Neutrophil (primary cell): Measurements from ENCODE around the gene COX4I2.
"Not testable (repeated sequence)": the region's sequence is repeated elsewhere in the genome, so short reads cannot be mapped to it uniquely, and the experiment has no call there.

Source experiments
- H3K27ac ChIP-seq: fragments of 200-600 bp; sonication (generic); 2 replicates; pipeline ENCODE4 v1.5.1; 2016; ENCODE audit warnings: mild to moderate bottlenecking, moderate library complexity
- H3K27me3 ChIP-seq: fragments of 200-600 bp; sonication (generic); 2 replicates; pipeline ENCODE4 v1.6.0; 2016; ENCODE audit warnings: mild to moderate bottlenecking
- H3K36me3 ChIP-seq: fragments of 200-600 bp; sonication (generic); 2 replicates; pipeline ENCODE4 v1.5.1; 2017
- H3K4me1 ChIP-seq, 2 experiments: fragments of 200-600 bp in 1 of 2; sonication (generic) in 1 of 2; 1 replicate in 1 of 2; 2 replicates in 1 of 2; pipeline versions ENCODE4 v1.5.1 to v1.6.1; 2013 to 2016; ENCODE audit warnings: low read depth in 1 of 2, low read length in 1 of 2, mild to moderate bottlenecking in 1 of 2, moderate library complexity in 1 of 2; ENCODE audit not compliant: control insufficient read depth in 1 of 2, insufficient read depth in 1 of 2
- H3K4me3 ChIP-seq, 2 experiments: fragments of 200-600 bp in 1 of 2; sonication (generic) in 1 of 2; 1 replicate in 1 of 2; 2 replicates in 1 of 2; pipeline ENCODE4 v1.5.1; 2013 to 2016; ENCODE audit warnings: low read depth in 1 of 2, low read length in 1 of 2, mild to moderate bottlenecking in 1 of 2, moderate library complexity in 1 of 2
- H3K9me3 ChIP-seq: fragments of 200-600 bp; sonication (generic); 2 replicates; pipeline ENCODE4 v1.5.1; 2016
- TF ChIP-seq, protein P1 (sequence below): fragments of 200-600 bp; sonication (generic); IDR thresholded peaks from 2 replicates; pipeline ENCODE4 v1.5.1; 2016; ENCODE audit warnings: antibody characterized with exemption

The COX4I2 gene

DNA sequence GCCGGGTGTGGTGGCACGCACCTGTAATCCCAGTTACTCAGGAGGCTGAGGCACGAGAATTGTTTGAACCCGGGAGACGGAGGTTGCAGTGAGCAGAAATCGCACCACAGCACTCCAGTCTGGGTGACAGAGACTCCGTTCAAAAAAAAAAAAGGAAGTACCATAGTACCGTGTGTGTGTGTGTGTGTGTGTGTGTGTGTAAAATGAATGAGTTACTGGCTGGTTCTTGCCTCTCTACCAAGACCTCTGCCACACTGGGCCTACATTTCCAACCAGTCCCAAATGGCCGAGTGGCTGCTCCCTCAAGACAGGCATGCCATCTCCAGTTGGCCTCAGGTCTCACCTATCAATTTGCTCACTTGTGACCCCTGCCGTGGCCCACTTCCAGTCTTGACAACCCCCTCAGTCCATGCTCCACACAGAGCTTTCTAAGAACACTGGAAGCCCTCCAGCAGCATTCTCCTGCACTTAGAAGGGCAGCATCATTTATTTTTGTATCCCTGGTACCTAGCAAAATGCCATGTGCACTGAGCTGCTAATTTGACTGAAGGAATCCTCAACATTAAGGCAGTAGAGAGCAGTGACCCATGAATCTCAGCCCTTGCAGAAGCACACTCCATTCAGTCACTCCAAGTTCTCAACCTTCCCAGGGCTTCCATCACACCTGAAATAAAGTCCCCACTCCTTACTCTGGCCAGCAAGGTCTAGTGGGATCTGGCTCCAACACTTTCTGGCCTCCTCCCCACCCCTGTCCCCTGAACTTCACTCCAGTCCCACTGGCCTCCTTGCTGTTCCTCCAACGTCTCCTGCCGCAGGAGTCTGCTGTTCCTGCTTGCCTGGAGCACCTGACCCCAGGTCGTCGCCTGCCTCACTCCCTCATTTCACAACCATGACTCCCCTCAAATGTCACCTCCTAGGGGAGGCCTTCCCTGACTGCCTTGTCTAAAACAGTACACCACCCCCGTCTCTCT, 29.9 kb downstream of the COX4I2 start:
- Histone ChIP-seq H3K27me3 (no peaks in the 10 kb centered on the region), H3K27ac (peak overlapping the region; percentile 61), H3K9me3 (no peaks in the 10 kb centered on the region), H3K36me3 (peaks cover 31% of the 10 kb centered on the region), H3K4me1 (peaks cover 15 to 16% of the 10 kb centered on the region in 2 experiments), H3K4me3 (no peak overlapping the region)
- TF ChIP-seq, protein P1, sequence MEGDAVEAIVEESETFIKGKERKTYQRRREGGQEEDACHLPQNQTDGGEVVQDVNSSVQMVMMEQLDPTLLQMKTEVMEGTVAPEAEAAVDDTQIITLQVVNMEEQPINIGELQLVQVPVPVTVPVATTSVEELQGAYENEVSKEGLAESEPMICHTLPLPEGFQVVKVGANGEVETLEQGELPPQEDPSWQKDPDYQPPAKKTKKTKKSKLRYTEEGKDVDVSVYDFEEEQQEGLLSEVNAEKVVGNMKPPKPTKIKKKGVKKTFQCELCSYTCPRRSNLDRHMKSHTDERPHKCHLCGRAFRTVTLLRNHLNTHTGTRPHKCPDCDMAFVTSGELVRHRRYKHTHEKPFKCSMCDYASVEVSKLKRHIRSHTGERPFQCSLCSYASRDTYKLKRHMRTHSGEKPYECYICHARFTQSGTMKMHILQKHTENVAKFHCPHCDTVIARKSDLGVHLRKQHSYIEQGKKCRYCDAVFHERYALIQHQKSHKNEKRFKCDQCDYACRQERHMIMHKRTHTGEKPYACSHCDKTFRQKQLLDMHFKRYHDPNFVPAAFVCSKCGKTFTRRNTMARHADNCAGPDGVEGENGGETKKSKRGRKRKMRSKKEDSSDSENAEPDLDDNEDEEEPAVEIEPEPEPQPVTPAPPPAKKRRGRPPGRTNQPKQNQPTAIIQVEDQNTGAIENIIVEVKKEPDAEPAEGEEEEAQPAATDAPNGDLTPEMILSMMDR: no peak

DNA sequence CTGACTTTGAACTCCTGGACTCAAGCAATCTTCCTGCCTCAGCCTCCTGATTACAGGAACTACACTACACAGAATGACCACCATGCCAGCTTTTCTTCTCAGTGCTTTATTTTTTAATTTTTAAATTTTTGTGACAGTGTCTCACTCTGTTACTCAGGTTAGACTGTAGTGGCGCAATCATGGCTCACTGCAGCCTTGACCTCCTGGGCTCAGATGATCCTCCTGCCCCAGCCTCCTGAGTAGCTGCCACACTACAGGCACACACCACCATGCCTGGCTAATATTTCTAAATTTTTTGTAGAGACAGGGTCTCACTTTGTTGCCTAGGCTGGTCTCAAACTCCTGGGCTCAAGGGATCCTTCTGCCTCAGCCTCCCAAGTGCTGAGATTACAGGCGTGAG, 31.2 kb downstream of the COX4I2 start:
- not testable (repeated sequence) for H3K9me3 ChIP-seq, H3K27me3 ChIP-seq, H3K27ac ChIP-seq, H3K4me3 ChIP-seq
- Histone ChIP-seq H3K36me3 (peaks cover 28% of the 10 kb centered on the region), H3K4me1 (peaks cover 22 to 25% of the 10 kb centered on the region in 2 experiments)

DNA sequence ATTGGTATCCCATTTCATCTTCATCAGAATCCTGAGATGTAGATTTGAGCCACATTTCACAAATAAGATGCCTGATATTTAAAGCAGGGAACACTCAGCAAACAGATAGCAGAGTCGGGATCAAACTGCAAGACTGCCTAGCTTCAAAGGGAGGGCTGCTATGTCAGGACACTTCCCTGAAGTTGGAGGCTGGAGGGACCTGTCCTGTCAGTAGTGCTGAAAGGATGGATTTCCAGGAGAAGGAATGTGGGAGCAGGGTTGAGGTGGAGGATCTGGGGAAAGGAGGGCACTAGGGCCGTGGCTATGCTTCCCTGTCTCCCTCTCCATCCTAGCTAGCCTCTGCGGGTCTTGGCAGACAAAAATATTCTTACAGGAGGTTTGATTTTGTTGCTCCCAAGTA, 32.2 kb downstream of the COX4I2 start:
- H3K4me1 ChIP-seq: peaks cover 31 to 35% of the 10 kb centered on the region in 2 experiments
- no peaks in the 10 kb centered on the region for H3K27me3 ChIP-seq
- H3K36me3 ChIP-seq: peaks cover 18% of the 10 kb centered on the region
- H3K27ac ChIP-seq: no peak overlapping the region
- no peak overlapping the region for H3K4me3 ChIP-seq
- TF ChIP-seq, protein P1: no peak
- no peaks in the 10 kb centered on the region for H3K9me3 ChIP-seq

DNA sequence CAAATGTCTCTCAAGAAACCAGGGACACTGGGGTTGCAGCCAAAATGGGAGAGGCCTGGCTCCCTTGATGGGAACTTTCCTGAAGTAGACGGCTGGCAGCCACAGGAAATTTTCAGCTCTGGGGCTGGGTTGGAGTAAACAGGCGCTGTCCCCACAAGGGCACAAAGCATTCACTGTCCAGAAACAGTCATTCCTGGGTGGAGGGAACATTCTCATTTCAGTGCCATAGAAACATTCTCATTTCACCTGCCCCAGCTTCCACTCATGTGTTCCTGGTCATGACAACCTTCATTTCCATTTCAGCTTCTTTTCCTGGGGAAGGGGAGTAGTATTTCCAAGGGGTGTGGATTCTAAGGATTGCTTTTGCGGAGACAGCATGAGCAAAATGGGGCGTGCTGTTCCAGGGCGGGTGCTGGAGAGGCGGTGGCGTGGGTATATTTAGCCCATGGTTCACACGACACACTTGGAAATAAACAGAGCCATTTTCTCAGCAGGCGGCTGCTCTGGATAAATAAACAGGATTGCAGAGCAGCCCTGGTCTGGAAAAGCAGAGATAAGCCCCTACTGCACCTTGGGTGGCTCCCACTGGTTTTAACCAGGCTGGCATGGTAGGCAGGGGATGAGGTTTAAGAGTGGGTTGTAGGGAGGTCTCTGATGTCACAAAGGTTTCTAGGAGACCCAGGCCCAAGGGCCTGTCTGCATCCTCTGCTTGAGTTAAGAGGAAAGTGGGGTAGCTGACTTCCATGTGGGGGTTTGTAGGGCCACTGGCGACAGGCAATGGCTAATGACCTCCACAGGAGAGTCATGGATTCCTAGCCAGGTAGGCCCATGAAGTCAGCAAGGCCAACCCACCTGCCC, 32.9 kb downstream of the COX4I2 start:
- H3K27me3 ChIP-seq: no peaks in the 10 kb centered on the region
- no peaks in the 10 kb centered on the region for H3K9me3 ChIP-seq
- peaks cover 38 to 42% of the 10 kb centered on the region in 2 experiments for H3K4me1 ChIP-seq
- TF ChIP-seq, protein P1: no peak
- no peak overlapping the region for H3K27ac ChIP-seq
- H3K36me3 ChIP-seq: peaks cover 11% of the 10 kb centered on the region
- no peak overlapping the region for H3K4me3 ChIP-seq

DNA sequence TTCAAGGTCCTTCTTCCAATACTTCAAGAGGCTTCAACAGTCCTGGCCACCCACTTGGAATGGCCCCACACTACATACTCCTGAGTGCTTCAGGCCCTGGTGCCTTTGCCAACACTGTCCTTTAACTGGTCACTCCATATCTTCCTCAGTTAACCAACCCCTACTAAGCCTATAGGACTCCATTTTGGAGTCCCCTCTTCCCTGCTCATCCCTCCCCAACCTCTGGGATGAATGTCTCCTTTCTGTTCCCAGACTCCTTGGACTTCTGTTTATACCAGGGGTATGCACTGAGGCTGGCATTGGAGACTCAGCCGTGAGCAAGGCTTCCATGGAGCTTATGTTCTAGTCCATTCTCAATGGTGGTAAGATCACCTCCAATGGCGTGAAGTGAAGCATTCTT, 33.6 kb downstream of the COX4I2 start:
- H3K4me1 ChIP-seq: peaks cover 45 to 49% of the 10 kb centered on the region in 2 experiments

More for the DNA sequence above, 33.6 kb downstream of the COX4I2 start:
- Histone ChIP-seq H3K9me3 (no peaks in the 10 kb centered on the region), H3K4me3 (no peak overlapping the region), H3K27me3 (no peaks in the 10 kb centered on the region), H3K36me3 (peaks cover 7% of the 10 kb centered on the region), H3K27ac (no peak overlapping the region)
- TF ChIP-seq, protein P1: no peak
